ENCODE data around the gene LPIN2. TPM values are rescaled to one million over a fixed set of nuclear protein-coding genes. Genes with fewer than 3 reads are reported as not detected.

The LPIN2 gene
- total and polyA plus RNA-seq, 12 donors, result 1.9 to 15.9 (median 7.6) TPM

GRCh38 chr18:2978208-2978607 lies 34.7 kb downstream of the LPIN2 start:
- H3K4me3 ChIP-seq, result no peak overlapping the region
- no peaks in the 10 kb centered on the region for H3K36me3 ChIP-seq
- intact Hi-C loops (cut with DNase I), result no loop called here
- no peak for DNase-seq
- WGBS, 2 donors, result 57 to 73% methylated on average over 3 of the region's 3 CpGs
- TF ChIP-seq CTCF (IDR thresholded peaks at IDR 0.05), result no peak
- peak overlapping the region in 8 of 10 donors; percentile 6 to 80 (median 40) for H3K27ac ChIP-seq
- peaks cover 4 to 79% (median 61%) of the 10 kb centered on the region in 9 donors for H3K4me1 ChIP-seq
- H3K9me3 ChIP-seq, result no peaks in the 10 kb centered on the region
- H3K27me3 ChIP-seq, result no peaks in the 10 kb centered on the region
- no peak for ATAC-seq

- ATAC-seq (peak in 3 of 8 donors; percentile 31 to 41 (median 37)), DNase-seq (no peak)
- no peaks in the 10 kb centered on the region for H3K36me3 ChIP-seq
- TF ChIP-seq CTCF (IDR thresholded peaks at IDR 0.05), result no peak
- 60 to 69% methylated on average over 8 of the region's 8 CpGs for WGBS, 2 donors
- no peaks in the 10 kb centered on the region for H3K9me3 ChIP-seq
- H3K4me1 ChIP-seq, result peaks cover 4 to 79% (median 62%) of the 10 kb centered on the region in 9 donors
- peak overlapping the region in 7 of 10 donors; percentile 2 to 44 (median 11) for H3K27ac ChIP-seq
- intact Hi-C loops (cut with DNase I), result no loop called here
- no peaks in the 10 kb centered on the region for H3K27me3 ChIP-seq
- H3K4me3 ChIP-seq, result no peak overlapping the region
These were observed 36.5 kb downstream of the LPIN2 start for GRCh38 chr18:2976218-2977132.

- intact Hi-C loops (cut with DNase I), result no loop called here
- TF ChIP-seq CTCF (IDR thresholded peaks at IDR 0.05), result no peak
- H3K4me1 ChIP-seq, result peaks cover 4 to 79% (median 62%) of the 10 kb centered on the region in 9 donors
These were observed 38.2 kb downstream of the LPIN2 start for GRCh38 chr18:2974731-2975130.

GRCh38 chr18:2971741-2972552 lies 41.0 kb downstream of the LPIN2 start:
- 64 to 69% methylated on average over 18 of the region's 18 CpGs for WGBS, 2 donors
- no peak for TF ChIP-seq CTCF (IDR thresholded peaks at IDR 0.05)
- peak; percentile 36 for DNase-seq
- Histone ChIP-seq H3K4me3 (peak overlapping the region in 7 of 10 donors; percentile 1 to 41 (median 31)), H3K27ac (peak overlapping the region in 8 of 10 donors; percentile 13 to 88 (median 38)), H3K27me3 (no peaks in the 10 kb centered on the region), H3K4me1 (peaks cover 0 to 79% (median 69%) of the 10 kb centered on the region in 9 donors), H3K9me3 (no peaks in the 10 kb centered on the region), H3K36me3 (no peaks in the 10 kb centered on the region)
- intact Hi-C loops (cut with DNase I), result no loop called here
- ATAC-seq, result peak; percentile 43 to 84 (median 72)

More at GRCh38 chr18:2974731-2975130, 38.2 kb downstream of the LPIN2 start:
- Histone ChIP-seq H3K9me3 (no peaks in the 10 kb centered on the region), H3K36me3 (no peaks in the 10 kb centered on the region), H3K27me3 (no peaks in the 10 kb centered on the region), H3K4me3 (no peak overlapping the region), H3K27ac (no peak overlapping the region)
- ATAC-seq (no peak), DNase-seq (no peak)
- 96 to 98% methylated on average over 3 of the region's 3 CpGs for WGBS, 2 donors
